Vagina (tissue), 2 donors: ENCODE results near the gene CALD1. TPM values are rescaled to one million over a fixed set of nuclear protein-coding genes. Genes with fewer than 3 reads are reported as not detected.

Experiments used
- DNase-seq, 2 donors: peaks; one replicate each; pipeline ENCODE4 v3.0.0-alpha.2; 2017; ENCODE audit errors: extremely low spot score in 2 of 2
- H3K27ac ChIP-seq: fragments of 200-600 bp; sonication (generic); one replicate; pipeline ENCODE4 v1.5.1; 2019
- H3K27me3 ChIP-seq: fragments of 200-600 bp; sonication (generic); one replicate; pipeline ENCODE4 v1.5.1; 2019
- H3K36me3 ChIP-seq, 2 donors: fragments of 200-600 bp; sonication (generic); one replicate each; pipeline ENCODE4 v1.5.1; 2017 to 2019
- H3K4me1 ChIP-seq: fragments of 200-600 bp; sonication (generic); one replicate; pipeline ENCODE4 v1.5.1; 2019
- H3K4me3 ChIP-seq, 2 donors: fragments of 200-600 bp; sonication (generic); 1 replicate in 1 of 2; 2 replicates in 1 of 2; pipeline ENCODE4 v1.5.1; 2016 to 2019
- H3K9me3 ChIP-seq: fragments of 200-600 bp; sonication (generic); one replicate; pipeline ENCODE4 v1.5.1; 2019
- CTCF ChIP-seq, 3 experiments: fragments of 450-650 bp in 2 of 3; fragments of 200-600 bp in 1 of 3; sonication (generic) in 1 of 3; IDR thresholded peaks; one replicate each; pipeline ENCODE4 v1.5.1; 2017 to 2019; ENCODE audit warnings: antibody characterized with exemption in 3 of 3, mild to moderate bottlenecking in 2 of 3, moderate library complexity in 2 of 3
- POLR2A ChIP-seq, 2 donors: fragments of 450-650 bp; IDR thresholded peaks; one replicate each; pipeline ENCODE4 v1.6.1; 2017; ENCODE audit warnings: antibody characterized with exemption in 2 of 2, mild to moderate bottlenecking in 2 of 2, moderate library complexity in 2 of 2
- POLR2AphosphoS5 ChIP-seq, 2 donors: sonication (generic); formaldehyde crosslinking; IDR thresholded peaks; one replicate each; pipeline ENCODE4 v1.9.0; 2017; ENCODE audit warnings: antibody characterized with exemption in 2 of 2, mild to moderate bottlenecking in 2 of 2, low read depth in 1 of 2; ENCODE audit not compliant: insufficient read depth in 1 of 2
- intact Hi-C: fragments of 100-400 bp; cut with DNase I; formaldehyde crosslinking; loops from one replicate; pipeline ENCODE4 v1.15.1; 2023
- total RNA-seq: library from RNA; depleted of rRNA; stranded (reverse); fragments of >200 nt; gene quantifications from one replicate; pipeline ENCODE4 v1.2.3, GENCODE V29; 2016

CALD1 gene
- total RNA-seq, 1 donor from 2014 or later = 343 TPM

- TF ChIP-seq POLR2A (IDR thresholded peaks at IDR 0.05) (no peak), POLR2AphosphoS5 (IDR thresholded peaks at IDR 0.05; ENCODE audit: insufficient read depth in 1 of 2, low read depth in 1 of 2) (no peak), CTCF (IDR thresholded peaks at IDR 0.05) (no peak)
- Histone ChIP-seq H3K27ac (no peak overlapping the region), H3K4me1 (peaks cover 24% of the 10 kb centered on the region), H3K9me3 (no peaks in the 10 kb centered on the region), H3K4me3 (no peak overlapping the region), H3K27me3 (no peaks in the 10 kb centered on the region), H3K36me3 (no peaks in the 10 kb centered on the region)
- no peak for DNase-seq
- intact Hi-C loops = no loop called here
Measured at GRCh38 chr7:134818613-134819345, 39.3 kb downstream of the CALD1 start.

GRCh38 chr7:134819401-134819800 lies 40.0 kb downstream of the CALD1 start:
- no peaks in the 10 kb centered on the region for H3K9me3 ChIP-seq
- intact Hi-C loops = no loop called here

GRCh38 chr7:134820295-134820694 lies 40.9 kb downstream of the CALD1 start:
- no peak for TF ChIP-seq POLR2AphosphoS5 (IDR thresholded peaks at IDR 0.05; ENCODE audit: insufficient read depth in 1 of 2, low read depth in 1 of 2)
- no peak for TF ChIP-seq POLR2A (IDR thresholded peaks at IDR 0.05)
- TF ChIP-seq CTCF (IDR thresholded peaks at IDR 0.05) = no peak
- Histone ChIP-seq H3K27me3 (no peaks in the 10 kb centered on the region), H3K27ac (no peak overlapping the region), H3K4me1 (peaks cover 9% of the 10 kb centered on the region), H3K4me3 (no peak overlapping the region), H3K9me3 (no peaks in the 10 kb centered on the region), H3K36me3 (no peaks in the 10 kb centered on the region)
- intact Hi-C loops = no loop called here
- no peak for DNase-seq

More at GRCh38 chr7:134819401-134819800, 40.0 kb downstream of the CALD1 start:
- no peaks in the 10 kb centered on the region for H3K36me3 ChIP-seq
- H3K27ac ChIP-seq = no peak overlapping the region
- H3K4me3 ChIP-seq = no peak overlapping the region
- no peak for DNase-seq
- H3K27me3 ChIP-seq = no peaks in the 10 kb centered on the region
- H3K4me1 ChIP-seq = peaks cover 18% of the 10 kb centered on the region
- TF ChIP-seq CTCF (IDR thresholded peaks at IDR 0.05) (no peak), POLR2AphosphoS5 (IDR thresholded peaks at IDR 0.05; ENCODE audit: insufficient read depth in 1 of 2, low read depth in 1 of 2) (no peak), POLR2A (IDR thresholded peaks at IDR 0.05) (no peak)

GRCh38 chr7:134820778-134821177 lies 41.3 kb downstream of the CALD1 start:
- no peaks in the 10 kb centered on the region for H3K27me3 ChIP-seq
- no peaks in the 10 kb centered on the region for H3K36me3 ChIP-seq
- no peak for DNase-seq
- no peak for TF ChIP-seq POLR2AphosphoS5 (IDR thresholded peaks at IDR 0.05; ENCODE audit: insufficient read depth in 1 of 2, low read depth in 1 of 2)
- H3K27ac ChIP-seq = no peak overlapping the region
- H3K9me3 ChIP-seq = no peaks in the 10 kb centered on the region
- H3K4me3 ChIP-seq = no peak overlapping the region
- peaks cover 8% of the 10 kb centered on the region for H3K4me1 ChIP-seq
- intact Hi-C loops = no loop called here

GRCh38 chr7:134823400-134823799 lies 44.0 kb downstream of the CALD1 start:
- no peaks in the 10 kb centered on the region for H3K36me3 ChIP-seq
- no peak overlapping the region for H3K27ac ChIP-seq
- TF ChIP-seq POLR2AphosphoS5 (IDR thresholded peaks at IDR 0.05; ENCODE audit: insufficient read depth in 1 of 2, low read depth in 1 of 2) (no peak), CTCF (IDR thresholded peaks at IDR 0.05) (no peak), POLR2A (IDR thresholded peaks at IDR 0.05) (no peak)
- no peaks in the 10 kb centered on the region for H3K9me3 ChIP-seq
- no peak overlapping the region for H3K4me3 ChIP-seq
- peaks cover 8% of the 10 kb centered on the region for H3K4me1 ChIP-seq
- DNase-seq = no peak
- intact Hi-C loops = no loop called here
- H3K27me3 ChIP-seq = no peaks in the 10 kb centered on the region
